Stimulated activated naive B cell treated with anti-CD40 and anti-IgM and Interleukin-4, amounts not matched to agents 10 μg/mL and 1 μg/mL and 100 μg/mL, for 72 hours (primary cell): ENCODE data around the gene SERGEF.

ENCODE experiments used
- ATAC-seq, 2 donors: fragments of 150-1000 bp; cut with Tn5 transposase; replicated peaks; 2 replicates each; pipeline ENCODE4 v1.10.0; 2021; ENCODE audit warnings: moderate library complexity in 1 of 2
- DNase-seq: peaks from one replicate; pipeline ENCODE4 v3.0.0; 2021
- H3K27ac Mint-ChIP-seq: one replicate; pipeline ENCODE4 v1.8.0; 2022; ENCODE audit warnings: mild to moderate bottlenecking, mixed read lengths
- H3K27me3 Mint-ChIP-seq, 2 donors: one replicate each; pipeline ENCODE4 v1.8.0; 2022; ENCODE audit warnings: mixed read lengths in 2 of 2
- H3K36me3 Mint-ChIP-seq, 2 donors: one replicate each; pipeline ENCODE4 v1.8.0; 2022; ENCODE audit warnings: mixed read lengths in 2 of 2, mild to moderate bottlenecking in 1 of 2
- H3K4me1 Mint-ChIP-seq, 2 donors: one replicate each; pipeline ENCODE4 v1.8.0; 2022; ENCODE audit warnings: mixed read lengths in 2 of 2, mild to moderate bottlenecking in 1 of 2
- H3K4me3 Mint-ChIP-seq, 2 donors: one replicate each; pipeline ENCODE4 v1.8.0; 2022; ENCODE audit warnings: mild to moderate bottlenecking in 2 of 2, mixed read lengths in 2 of 2, moderate library complexity in 1 of 2
- H3K9me3 Mint-ChIP-seq, 2 donors: one replicate each; pipeline ENCODE4 v1.8.0; 2022; ENCODE audit warnings: mixed read lengths in 2 of 2, mild to moderate bottlenecking in 1 of 2

The SERGEF gene

DNA sequence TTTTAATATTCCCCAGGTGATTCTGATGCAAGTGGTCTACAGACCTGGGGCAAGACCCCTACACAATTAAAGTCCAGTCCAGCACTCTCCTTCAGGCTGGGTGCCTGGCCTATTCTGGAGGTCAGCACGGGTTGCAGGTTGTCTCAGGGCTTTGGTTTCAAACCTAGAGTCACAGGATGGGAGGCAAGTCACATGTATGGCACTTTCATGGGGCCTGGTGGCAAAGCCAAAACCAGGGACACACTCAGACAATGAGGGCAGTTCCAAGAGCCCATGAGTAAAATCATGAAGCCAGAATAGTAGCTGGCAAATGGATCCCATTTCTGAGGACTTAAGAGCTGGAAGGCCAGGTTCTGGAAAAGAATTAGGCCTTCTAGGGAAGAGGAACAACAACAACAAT, 181.6 kb downstream of the SERGEF start:
- no peak for ATAC-seq
- no peaks in the 10 kb centered on the region for H3K27me3 Mint-ChIP-seq
- H3K36me3 Mint-ChIP-seq: peaks cover 7 to 14% of the 10 kb centered on the region in 2 donors
- H3K9me3 Mint-ChIP-seq: no peaks in the 10 kb centered on the region
- no peak overlapping the region for H3K4me3 Mint-ChIP-seq
- no peak overlapping the region for H3K27ac Mint-ChIP-seq
- H3K4me1 Mint-ChIP-seq: no peaks in the 10 kb centered on the region
- no peak for DNase-seq

DNA sequence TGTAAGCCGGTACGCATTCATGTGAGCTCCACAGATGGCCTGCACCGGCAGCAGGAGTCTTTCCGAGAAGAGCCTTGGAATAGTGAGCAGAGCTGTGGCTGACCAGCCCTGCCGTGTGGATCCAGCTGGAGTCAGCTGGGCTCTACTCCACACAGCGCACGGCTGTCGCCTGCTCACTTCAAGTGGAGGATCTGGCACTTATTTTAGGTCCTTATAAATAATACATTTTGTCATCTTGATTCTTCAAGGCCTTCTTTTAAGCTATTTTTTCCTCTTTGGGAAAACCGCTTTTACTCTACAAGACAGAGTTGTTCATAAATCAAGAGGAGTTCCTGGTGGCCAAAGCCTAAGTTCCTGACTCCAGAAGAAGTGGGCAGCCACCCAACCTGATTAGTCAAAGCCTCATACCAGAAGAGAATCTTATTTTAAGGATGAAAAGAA, 184.5 kb downstream of the SERGEF start:
- DNase-seq: no peak
- Mint-ChIP-seq H3K27ac (no peak overlapping the region), H3K9me3 (no peaks in the 10 kb centered on the region), H3K27me3 (no peaks in the 10 kb centered on the region), H3K4me1 (no peaks in the 10 kb centered on the region), H3K36me3 (peaks cover 14 to 17% of the 10 kb centered on the region in 2 donors), H3K4me3 (no peak overlapping the region)
- ATAC-seq: no peak

DNA sequence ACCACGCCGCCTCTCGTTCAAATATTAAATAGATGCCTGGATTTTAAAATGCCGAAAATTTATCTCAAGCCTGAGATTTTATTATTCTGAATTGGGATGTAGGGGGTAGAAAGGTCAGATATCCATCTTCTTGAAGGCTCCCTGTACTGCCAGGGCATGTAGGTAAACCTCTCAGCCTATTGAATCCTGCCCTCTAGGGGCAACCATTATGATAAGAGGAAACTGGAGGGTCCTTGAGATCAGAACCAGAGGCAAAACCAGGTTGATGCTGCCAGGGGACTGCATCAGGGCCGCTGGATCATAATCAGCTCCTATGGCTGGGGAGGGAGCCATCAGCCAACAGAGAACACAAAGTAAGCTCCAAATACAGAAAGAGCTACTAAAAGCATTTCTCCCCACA, 185.8 kb downstream of the SERGEF start:
- Mint-ChIP-seq H3K27ac (no peak overlapping the region), H3K4me1 (no peaks in the 10 kb centered on the region), H3K36me3 (peaks cover 11 to 16% of the 10 kb centered on the region in 2 donors), H3K9me3 (no peaks in the 10 kb centered on the region), H3K27me3 (no peaks in the 10 kb centered on the region), H3K4me3 (no peak overlapping the region)
- ATAC-seq (no peak), DNase-seq (no peak)

DNA sequence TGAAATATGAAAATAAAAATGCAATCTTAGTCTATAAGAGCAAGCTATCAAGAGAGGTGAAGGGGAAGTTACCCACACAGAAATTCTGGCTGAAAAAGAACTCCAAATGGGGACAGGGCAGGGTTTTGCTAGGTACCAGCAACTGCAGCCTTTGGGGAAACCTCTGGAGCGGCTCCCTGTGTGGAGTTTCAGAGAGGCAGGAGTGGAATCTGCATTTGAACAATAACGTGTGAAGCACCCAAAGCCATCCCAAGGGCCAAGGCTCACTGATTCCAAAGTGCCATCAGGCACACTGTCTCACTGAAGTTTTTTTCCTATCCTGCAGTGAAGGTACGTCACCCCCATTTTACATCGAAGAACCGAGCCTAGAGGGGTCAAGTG, 190.5 kb downstream of the SERGEF start:
- Mint-ChIP-seq H3K27ac (no peak overlapping the region), H3K9me3 (no peaks in the 10 kb centered on the region), H3K27me3 (no peaks in the 10 kb centered on the region), H3K36me3 (peaks cover 11 to 14% of the 10 kb centered on the region in 2 donors), H3K4me1 (no peaks in the 10 kb centered on the region), H3K4me3 (no peak overlapping the region)
- DNase-seq (no peak), ATAC-seq (no peak)

DNA sequence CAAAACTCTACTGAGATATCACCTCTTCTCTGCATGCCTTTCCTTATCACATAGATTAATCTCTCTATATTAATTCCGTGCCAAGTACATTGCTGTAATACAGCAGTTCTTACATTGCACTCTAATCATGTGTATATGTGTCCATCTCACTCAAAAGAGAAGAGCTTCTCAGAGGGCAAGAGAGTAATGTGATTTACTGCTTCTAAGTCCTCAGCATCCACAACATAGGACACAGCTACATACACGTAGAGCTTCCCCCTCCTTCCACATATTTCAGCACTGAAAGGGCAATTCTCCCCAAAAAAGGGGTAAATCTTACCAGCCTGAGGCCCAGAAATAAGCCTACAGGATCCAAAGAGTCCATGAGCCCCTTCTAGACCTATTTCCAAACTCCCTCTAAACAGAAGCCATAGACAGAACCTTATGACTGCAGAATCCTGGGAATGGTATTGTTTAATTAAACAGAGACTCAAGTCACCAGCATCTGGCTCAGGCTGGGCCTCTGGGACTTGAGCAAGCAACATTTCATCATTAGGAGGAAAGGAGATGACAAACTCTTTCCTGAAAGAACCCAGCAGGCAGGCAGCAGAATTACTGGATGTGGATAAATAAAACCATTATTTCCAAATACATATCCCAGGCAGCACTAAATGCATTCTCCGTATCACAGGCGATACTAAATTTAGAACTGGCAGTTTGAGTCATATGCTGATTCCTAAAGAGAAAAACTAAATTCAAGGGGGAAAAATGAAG, 191.0 kb downstream of the SERGEF start:
- ATAC-seq (no peak), DNase-seq (no peak)
- Mint-ChIP-seq H3K36me3 (peaks cover 8 to 11% of the 10 kb centered on the region in 2 donors), H3K27ac (no peak overlapping the region), H3K4me1 (no peaks in the 10 kb centered on the region), H3K9me3 (no peaks in the 10 kb centered on the region), H3K4me3 (no peak overlapping the region), H3K27me3 (no peaks in the 10 kb centered on the region)

DNA sequence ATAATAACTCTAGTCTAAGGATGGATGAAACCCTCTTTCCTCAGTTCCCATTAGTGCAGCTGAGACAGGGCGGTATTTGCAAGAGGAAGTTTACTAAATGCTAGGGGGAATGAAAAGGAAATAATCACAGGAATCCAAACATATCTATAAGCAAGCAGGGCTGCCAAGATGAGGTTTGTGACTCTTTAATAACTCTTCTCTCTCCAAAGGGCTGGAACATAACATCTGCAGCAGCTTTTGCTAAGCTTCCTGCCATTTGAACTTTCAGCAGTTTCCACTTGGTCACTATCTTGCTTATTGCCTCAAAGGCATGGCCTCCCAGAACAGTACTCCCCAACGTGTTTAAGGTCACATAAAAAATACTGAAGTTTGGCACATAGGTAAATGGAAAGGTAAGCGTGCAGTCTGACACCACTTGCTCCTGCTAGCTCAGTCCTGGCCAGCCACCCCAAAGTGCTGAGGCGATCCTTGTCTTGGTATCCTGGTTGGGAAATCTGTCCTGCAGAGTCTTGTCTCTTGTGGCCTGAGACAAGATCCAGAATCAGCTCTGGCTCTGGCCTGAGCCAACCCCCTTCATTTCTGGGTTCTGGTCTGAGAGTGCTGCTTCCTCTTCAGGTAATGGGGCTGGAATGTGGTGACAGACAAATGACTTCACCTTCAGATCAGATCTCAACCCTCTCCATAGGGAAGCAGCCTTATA, 196.5 kb downstream of the SERGEF start:
- no peak for ATAC-seq
- no peaks in the 10 kb centered on the region for H3K27me3 Mint-ChIP-seq
- no peaks in the 10 kb centered on the region for H3K4me1 Mint-ChIP-seq
- DNase-seq: no peak
- no peaks in the 10 kb centered on the region for H3K9me3 Mint-ChIP-seq
- H3K36me3 Mint-ChIP-seq: peaks cover 6 to 16% of the 10 kb centered on the region in 2 donors
- H3K4me3 Mint-ChIP-seq: no peak overlapping the region
- no peak overlapping the region for H3K27ac Mint-ChIP-seq

DNA sequence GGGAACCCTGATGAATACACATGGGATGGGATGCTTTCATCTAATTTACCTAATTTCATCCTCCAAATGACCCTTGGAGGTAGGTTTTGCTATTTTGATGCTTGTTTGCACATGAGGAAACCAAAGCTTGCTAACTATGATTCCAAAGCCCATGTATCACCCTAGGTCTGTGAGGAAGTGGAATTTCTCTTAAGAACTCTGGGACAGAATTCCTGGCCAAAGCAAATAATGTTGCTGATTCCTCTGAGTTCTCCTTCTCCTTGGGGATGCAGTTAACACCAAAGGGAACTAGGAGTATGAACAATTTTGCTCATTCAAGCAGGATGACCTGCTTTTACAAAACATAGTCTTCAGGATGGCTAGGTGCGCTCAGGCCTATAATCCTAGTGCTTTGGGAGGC, 198.3 kb downstream of the SERGEF start:
- Mint-ChIP-seq H3K4me3 (no peak overlapping the region), H3K27me3 (no peaks in the 10 kb centered on the region), H3K36me3 (peaks cover 6 to 17% of the 10 kb centered on the region in 2 donors), H3K9me3 (no peaks in the 10 kb centered on the region), H3K4me1 (no peaks in the 10 kb centered on the region), H3K27ac (no peak overlapping the region)
- ATAC-seq: no peak
- no peak for DNase-seq

DNA sequence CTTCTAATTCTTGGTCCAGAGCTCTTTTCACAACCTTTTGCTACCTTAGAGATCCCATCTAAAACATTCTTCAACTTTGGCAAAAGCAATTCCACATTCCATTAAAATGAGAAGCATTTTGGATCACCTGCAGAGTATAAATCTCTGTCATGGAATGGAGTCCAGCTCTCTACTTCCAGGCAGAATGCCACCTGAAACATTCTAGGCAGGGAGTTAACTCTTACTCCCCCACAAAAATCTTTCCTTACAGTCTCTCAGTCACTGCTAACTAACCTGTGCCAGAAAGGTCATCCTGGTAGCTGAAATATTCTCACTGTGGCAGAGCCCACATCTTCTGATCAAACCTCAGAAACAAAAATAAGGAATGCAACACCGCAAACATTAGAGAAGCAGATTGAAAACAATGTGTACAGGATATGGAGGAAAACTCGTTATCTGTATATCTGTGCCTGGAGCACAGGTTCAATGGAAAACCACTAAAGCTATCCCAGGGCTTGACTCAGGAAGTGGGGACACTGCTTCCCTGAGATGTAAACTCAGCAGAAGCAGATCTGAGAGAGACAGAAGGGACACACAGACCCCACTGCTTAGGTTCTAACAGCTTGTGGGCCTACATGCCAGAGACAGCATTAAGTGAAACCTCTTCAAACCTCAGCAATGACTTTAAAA, 199.3 kb downstream of the SERGEF start:
- Mint-ChIP-seq H3K36me3 (peaks cover 10 to 17% of the 10 kb centered on the region in 2 donors), H3K27ac (no peak overlapping the region), H3K9me3 (peaks cover 0 to 2% of the 10 kb centered on the region in 2 donors), H3K27me3 (no peaks in the 10 kb centered on the region), H3K4me1 (no peaks in the 10 kb centered on the region), H3K4me3 (no peak overlapping the region)
- DNase-seq (no peak), ATAC-seq (no peak)

DNA sequence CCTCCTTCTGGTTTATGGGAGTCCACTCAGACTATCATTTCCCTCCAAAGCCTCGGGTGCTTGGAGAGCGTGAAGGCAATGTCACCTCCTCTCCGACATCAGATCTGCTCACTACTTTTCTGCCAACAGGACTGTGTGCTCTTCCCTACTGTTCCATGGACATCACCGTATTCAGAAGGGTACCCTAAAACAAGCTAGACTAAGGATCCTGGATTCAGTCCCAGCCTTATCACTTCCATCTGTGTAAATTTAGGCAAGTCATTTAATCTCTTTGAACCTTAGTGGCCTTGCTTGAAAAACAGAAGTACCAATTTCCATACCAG, 200.0 kb downstream of the SERGEF start:
- Mint-ChIP-seq H3K4me3 (no peak overlapping the region), H3K36me3 (peaks cover 14 to 21% of the 10 kb centered on the region in 2 donors), H3K27me3 (no peaks in the 10 kb centered on the region), H3K4me1 (no peaks in the 10 kb centered on the region), H3K9me3 (peaks cover 0 to 2% of the 10 kb centered on the region in 2 donors), H3K27ac (no peak overlapping the region)
- ATAC-seq (no peak), DNase-seq (no peak)

DNA sequence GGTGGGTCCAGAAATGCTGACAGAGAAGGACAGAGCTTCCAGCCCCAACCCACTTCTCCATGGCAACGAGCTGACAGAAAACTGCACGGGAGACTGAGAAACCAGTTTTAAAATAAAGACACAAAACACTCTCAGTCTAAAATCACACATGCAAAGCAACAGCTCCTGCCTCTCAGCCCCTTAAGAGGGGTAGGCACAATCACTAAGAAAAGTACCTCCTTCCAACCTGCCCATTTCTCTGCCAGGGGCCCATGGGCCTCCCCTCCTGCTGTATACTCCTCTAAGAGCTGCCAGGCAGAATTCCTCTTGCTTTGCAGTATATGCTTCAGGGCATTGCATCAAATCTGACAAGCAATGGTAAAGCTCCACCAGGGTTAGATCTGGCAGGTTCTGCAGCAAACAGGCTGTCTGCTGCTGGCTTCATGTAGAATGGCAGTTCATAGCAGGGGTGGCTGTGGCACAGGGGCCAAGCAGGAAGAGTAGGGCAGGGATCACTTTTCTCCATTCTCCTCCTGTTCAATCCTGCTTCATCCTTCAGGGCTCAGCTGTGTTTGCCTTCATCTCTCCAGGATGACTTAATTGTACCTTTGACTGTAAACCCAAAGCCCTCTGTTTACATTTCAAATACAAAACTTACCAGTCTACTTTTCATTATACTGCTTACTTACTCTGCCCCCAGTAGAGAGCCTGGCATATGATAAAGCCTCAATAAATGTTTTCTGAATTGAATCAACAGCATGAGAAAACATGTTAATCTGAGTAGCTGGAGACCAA, 200.6 kb downstream of the SERGEF start:
- Mint-ChIP-seq H3K27ac (no peak overlapping the region), H3K9me3 (peaks cover 0 to 2% of the 10 kb centered on the region in 2 donors), H3K36me3 (peaks cover 15 to 21% of the 10 kb centered on the region in 2 donors), H3K27me3 (no peaks in the 10 kb centered on the region), H3K4me3 (no peak overlapping the region), H3K4me1 (no peaks in the 10 kb centered on the region)
- ATAC-seq (no peak), DNase-seq (no peak)

DNA sequence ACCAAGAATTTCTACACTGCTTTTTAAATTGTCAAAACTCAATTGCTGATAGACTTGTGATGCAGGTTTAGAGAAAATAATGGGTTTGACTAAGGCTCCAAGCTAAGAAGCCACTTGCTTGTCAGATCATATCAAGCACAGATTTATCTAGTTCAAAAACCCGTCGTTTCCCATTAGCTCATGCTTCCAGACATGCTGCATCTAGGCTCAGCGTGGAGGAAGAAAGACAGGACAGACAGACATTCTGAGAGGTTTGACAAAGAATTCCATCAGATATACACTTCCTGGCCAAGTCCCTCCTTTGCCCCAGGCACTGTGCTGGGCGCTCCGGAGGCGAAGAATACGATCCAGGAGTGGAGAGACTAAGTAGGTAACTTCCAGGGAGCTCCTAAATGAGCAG, 201.5 kb downstream of the SERGEF start:
- no peak for ATAC-seq
- Mint-ChIP-seq H3K36me3 (peaks cover 15 to 24% of the 10 kb centered on the region in 2 donors), H3K27me3 (no peaks in the 10 kb centered on the region), H3K4me1 (no peaks in the 10 kb centered on the region), H3K9me3 (peaks cover 0 to 2% of the 10 kb centered on the region in 2 donors), H3K27ac (no peak overlapping the region), H3K4me3 (no peak overlapping the region)
- no peak for DNase-seq

DNA sequence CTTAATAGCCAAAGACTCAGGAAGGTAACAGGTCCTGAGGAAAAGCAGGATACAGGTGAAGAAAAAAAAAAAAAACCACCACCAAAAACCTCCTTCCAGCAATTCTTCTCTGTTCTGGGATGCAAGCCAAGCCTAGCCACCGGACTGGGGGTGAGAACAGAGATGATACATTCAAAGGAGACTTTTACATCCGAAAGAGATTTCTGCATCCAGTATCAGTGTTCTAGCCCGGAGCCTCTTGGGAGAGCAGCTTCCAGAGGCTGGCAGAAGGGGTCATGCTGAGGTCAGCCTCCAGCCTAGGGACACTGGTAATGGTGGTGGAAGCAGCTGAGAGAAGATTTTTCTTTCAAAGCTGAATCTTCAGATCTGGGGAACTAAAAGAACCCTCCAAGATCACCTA, 202.1 kb downstream of the SERGEF start:
- DNase-seq (no peak), ATAC-seq (no peak)
- Mint-ChIP-seq H3K36me3 (peaks cover 15 to 24% of the 10 kb centered on the region in 2 donors), H3K27ac (no peak overlapping the region), H3K27me3 (no peaks in the 10 kb centered on the region), H3K4me1 (no peaks in the 10 kb centered on the region), H3K4me3 (no peak overlapping the region), H3K9me3 (peaks cover 0 to 2% of the 10 kb centered on the region in 2 donors)

DNA sequence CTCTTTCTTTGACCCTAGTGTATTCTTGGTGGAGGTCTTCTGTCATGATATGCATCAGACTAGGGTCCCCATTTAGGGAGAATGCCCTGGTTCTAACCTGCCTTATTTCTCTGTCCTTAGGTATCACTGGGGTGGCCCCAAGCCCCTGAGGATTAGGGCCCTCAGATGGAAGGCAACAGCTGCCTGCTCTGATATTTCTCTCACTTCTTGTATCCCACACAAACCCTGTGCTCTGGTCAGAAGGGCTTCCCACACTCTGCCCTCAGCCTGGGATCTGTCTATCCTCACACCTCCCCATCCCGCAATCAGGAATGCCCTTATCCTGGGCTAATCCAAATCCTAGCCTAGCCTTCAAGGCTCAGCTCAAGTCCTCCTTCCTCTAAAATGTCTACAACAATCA, 202.8 kb downstream of the SERGEF start:
- DNase-seq (no peak), ATAC-seq (no peak)
- no peaks in the 10 kb centered on the region for H3K27me3 Mint-ChIP-seq
- H3K36me3 Mint-ChIP-seq: peaks cover 15 to 24% of the 10 kb centered on the region in 2 donors
- H3K4me3 Mint-ChIP-seq: no peak overlapping the region
- H3K27ac Mint-ChIP-seq: no peak overlapping the region
- no peaks in the 10 kb centered on the region for H3K4me1 Mint-ChIP-seq
- H3K9me3 Mint-ChIP-seq: peaks cover 0 to 2% of the 10 kb centered on the region in 2 donors

DNA sequence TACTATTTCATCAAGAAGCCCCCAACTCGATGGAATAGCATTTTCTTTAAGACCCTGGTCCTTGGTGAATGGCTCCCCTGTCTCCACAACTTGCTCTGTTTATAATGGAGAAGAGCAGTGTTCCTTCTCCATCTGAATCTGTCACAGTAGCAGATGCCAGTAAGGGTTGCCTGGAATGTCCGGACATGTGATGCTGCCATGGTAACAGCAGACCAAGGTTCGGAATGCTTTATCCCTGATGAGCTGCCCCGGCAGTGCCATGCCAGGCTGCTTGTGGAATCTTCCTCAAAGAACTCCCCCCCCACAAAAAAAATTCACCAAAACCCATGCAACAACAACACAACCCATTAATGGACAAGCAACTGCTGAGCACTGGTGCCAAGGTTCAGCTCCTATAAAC, 205.8 kb downstream of the SERGEF start:
- peaks cover 11 to 15% of the 10 kb centered on the region in 2 donors for H3K36me3 Mint-ChIP-seq

More for the DNA sequence above, 205.8 kb downstream of the SERGEF start:
- ATAC-seq (no peak), DNase-seq (no peak)
- Mint-ChIP-seq H3K27me3 (no peaks in the 10 kb centered on the region), H3K4me1 (no peaks in the 10 kb centered on the region), H3K27ac (no peak overlapping the region), H3K4me3 (no peak overlapping the region), H3K9me3 (peaks cover 0 to 2% of the 10 kb centered on the region in 2 donors)
